ENCODE measurements around the gene AK5.

Gene AK5

DNA sequence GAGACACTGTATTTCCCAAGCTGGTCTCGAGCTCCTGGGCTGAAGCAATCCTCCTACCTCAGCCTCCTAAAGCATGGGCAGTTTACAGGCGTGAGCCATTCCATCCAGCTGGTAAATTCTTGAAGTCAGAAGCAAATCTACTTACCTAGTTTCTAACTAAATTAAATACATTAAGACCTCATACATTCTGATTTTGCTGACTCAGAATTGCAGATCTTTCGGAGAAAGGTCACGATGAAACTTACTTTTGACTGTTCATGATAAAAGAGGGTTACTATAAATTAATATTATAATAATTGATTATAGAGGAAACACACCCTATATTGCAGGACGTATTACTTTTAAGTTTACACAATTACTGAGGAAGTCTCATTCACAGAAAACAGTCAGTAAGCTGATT lies 268.3 kb downstream of the AK5 start:
- Histone ChIP-seq H3K27me3 (ENCODE audit: control insufficient read depth, insufficient read depth, low read length) (no peaks in the 10 kb centered on the region), H2AFZ (no peak overlapping the region), H3K4me2 (ENCODE audit: low read length) (no peak overlapping the region), H3K4me1 (peaks cover 4% of the 10 kb centered on the region), H3K9ac (no peak overlapping the region), H3K9me3 (ENCODE audit: control insufficient read depth, low read length) (no peaks in the 10 kb centered on the region), H3K4me3 (ENCODE audit: low read depth, low read length) (no peak overlapping the region), H3K36me3 (ENCODE audit: control insufficient read depth, insufficient read depth, low read length) (no peaks in the 10 kb centered on the region), H3K27ac (no peak overlapping the region), H3K79me2 (no peaks in the 10 kb centered on the region)
- TF ChIP-seq, protein P1, sequence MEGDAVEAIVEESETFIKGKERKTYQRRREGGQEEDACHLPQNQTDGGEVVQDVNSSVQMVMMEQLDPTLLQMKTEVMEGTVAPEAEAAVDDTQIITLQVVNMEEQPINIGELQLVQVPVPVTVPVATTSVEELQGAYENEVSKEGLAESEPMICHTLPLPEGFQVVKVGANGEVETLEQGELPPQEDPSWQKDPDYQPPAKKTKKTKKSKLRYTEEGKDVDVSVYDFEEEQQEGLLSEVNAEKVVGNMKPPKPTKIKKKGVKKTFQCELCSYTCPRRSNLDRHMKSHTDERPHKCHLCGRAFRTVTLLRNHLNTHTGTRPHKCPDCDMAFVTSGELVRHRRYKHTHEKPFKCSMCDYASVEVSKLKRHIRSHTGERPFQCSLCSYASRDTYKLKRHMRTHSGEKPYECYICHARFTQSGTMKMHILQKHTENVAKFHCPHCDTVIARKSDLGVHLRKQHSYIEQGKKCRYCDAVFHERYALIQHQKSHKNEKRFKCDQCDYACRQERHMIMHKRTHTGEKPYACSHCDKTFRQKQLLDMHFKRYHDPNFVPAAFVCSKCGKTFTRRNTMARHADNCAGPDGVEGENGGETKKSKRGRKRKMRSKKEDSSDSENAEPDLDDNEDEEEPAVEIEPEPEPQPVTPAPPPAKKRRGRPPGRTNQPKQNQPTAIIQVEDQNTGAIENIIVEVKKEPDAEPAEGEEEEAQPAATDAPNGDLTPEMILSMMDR (IDR thresholded peaks at IDR 0.05), result no peak

DNA sequence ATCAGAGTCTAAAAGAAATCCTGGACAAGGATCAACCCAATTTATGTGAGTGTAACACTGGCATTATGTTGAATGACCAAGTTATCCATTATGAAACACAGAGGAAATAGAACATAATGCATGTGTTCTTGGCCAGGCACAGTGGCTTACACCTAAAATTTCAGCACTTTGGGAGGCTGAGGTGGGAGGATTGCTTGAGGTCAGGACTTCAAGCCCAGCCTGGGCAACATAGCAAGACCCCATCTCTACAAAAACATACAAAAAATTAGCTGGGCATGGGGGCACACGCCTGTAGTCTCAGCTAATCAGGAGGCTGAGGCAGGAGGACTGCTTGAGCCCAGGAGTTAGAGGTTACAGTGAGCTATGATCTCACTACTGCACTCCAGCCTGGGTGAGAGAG lies 270.8 kb downstream of the AK5 start:
- TF ChIP-seq, protein P1 (IDR thresholded peaks at IDR 0.05), result no peak
- no peaks in the 10 kb centered on the region for H3K36me3 ChIP-seq (ENCODE audit: control insufficient read depth, insufficient read depth, low read length)
- H3K4me1 ChIP-seq, result peaks cover 4% of the 10 kb centered on the region
- no peak overlapping the region for H3K9ac ChIP-seq
- H3K27me3 ChIP-seq (ENCODE audit: control insufficient read depth, insufficient read depth, low read length), result no peaks in the 10 kb centered on the region
- no peaks in the 10 kb centered on the region for H3K79me2 ChIP-seq
- no peaks in the 10 kb centered on the region for H3K9me3 ChIP-seq (ENCODE audit: control insufficient read depth, low read length)
- no peak overlapping the region for H2AFZ ChIP-seq
- H3K4me3 ChIP-seq (ENCODE audit: low read depth, low read length), result no peak overlapping the region
- H3K27ac ChIP-seq, result no peak overlapping the region
- no peak overlapping the region for H3K4me2 ChIP-seq (ENCODE audit: low read length)

- no peaks in the 10 kb centered on the region for H3K36me3 ChIP-seq (ENCODE audit: control insufficient read depth, insufficient read depth, low read length)
- TF ChIP-seq, protein P1 (IDR thresholded peaks at IDR 0.05), result no peak
- H3K4me1 ChIP-seq, result peaks cover 4% of the 10 kb centered on the region
- H3K4me2 ChIP-seq (ENCODE audit: low read length), result no peak overlapping the region
- no peaks in the 10 kb centered on the region for H3K9me3 ChIP-seq (ENCODE audit: control insufficient read depth, low read length)
- no peak overlapping the region for H3K9ac ChIP-seq
- no peaks in the 10 kb centered on the region for H3K79me2 ChIP-seq
- no peaks in the 10 kb centered on the region for H3K27me3 ChIP-seq (ENCODE audit: control insufficient read depth, insufficient read depth, low read length)
- H3K4me3 ChIP-seq (ENCODE audit: low read depth, low read length), result no peak overlapping the region
- H2AFZ ChIP-seq, result no peak overlapping the region
- no peak overlapping the region for H3K27ac ChIP-seq
Observed at GRCh38 chr1:77553568-77554291, 271.9 kb downstream of the AK5 start.

GRCh38 chr1:77556045-77556444 lies 274.2 kb downstream of the AK5 start:
- no peak overlapping the region for H2AFZ ChIP-seq
- no peaks in the 10 kb centered on the region for H3K9me3 ChIP-seq (ENCODE audit: control insufficient read depth, low read length)
- H3K36me3 ChIP-seq (ENCODE audit: control insufficient read depth, insufficient read depth, low read length), result no peaks in the 10 kb centered on the region
- H3K4me2 ChIP-seq (ENCODE audit: low read length), result no peak overlapping the region
- no peak overlapping the region for H3K27ac ChIP-seq
- TF ChIP-seq, protein P1 (IDR thresholded peaks at IDR 0.05), result no peak
- H3K4me3 ChIP-seq (ENCODE audit: low read depth, low read length), result no peak overlapping the region
- peaks cover 4% of the 10 kb centered on the region for H3K4me1 ChIP-seq
- no peaks in the 10 kb centered on the region for H3K79me2 ChIP-seq
- H3K27me3 ChIP-seq (ENCODE audit: control insufficient read depth, insufficient read depth, low read length), result no peaks in the 10 kb centered on the region
- H3K9ac ChIP-seq, result no peak overlapping the region

- H2AFZ ChIP-seq, result no peak overlapping the region
- H3K27me3 ChIP-seq (ENCODE audit: control insufficient read depth, insufficient read depth, low read length), result no peaks in the 10 kb centered on the region
- no peaks in the 10 kb centered on the region for H3K79me2 ChIP-seq
- H3K4me3 ChIP-seq (ENCODE audit: low read depth, low read length), result no peak overlapping the region
- no peak overlapping the region for H3K27ac ChIP-seq
- no peak overlapping the region for H3K4me2 ChIP-seq (ENCODE audit: low read length)
- TF ChIP-seq, protein P1 (IDR thresholded peaks at IDR 0.05), result no peak
- H3K4me1 ChIP-seq, result peaks cover 4% of the 10 kb centered on the region
- H3K9me3 ChIP-seq (ENCODE audit: control insufficient read depth, low read length), result no peaks in the 10 kb centered on the region
- no peak overlapping the region for H3K9ac ChIP-seq
- no peaks in the 10 kb centered on the region for H3K36me3 ChIP-seq (ENCODE audit: control insufficient read depth, insufficient read depth, low read length)
Observed at GRCh38 chr1:77557053-77557452, 275.2 kb downstream of the AK5 start.
